Panc1 (cell line): ENCODE data around the gene TAP2. TPM values are rescaled to one million over a fixed set of nuclear protein-coding genes. Genes with fewer than 3 reads are reported as not detected.

ENCODE experiments used
- ATAC-seq: fragments of 200-7000 bp; cut with Tn5 transposase; 2 replicates; pipeline ENCODE4 v1.9.1; 2020; ENCODE audit warnings: mild to moderate bottlenecking, moderate library complexity
- BruUV-seq: library from RNA; stranded (reverse); fragments of 400-500 nt; replicated peaks from 2 replicates; lab custom pipeline; 2021; lab: Mats Ljungman, UMichigan
- CTCF ChIA-PET: fragments of 300-600 bp; sonication (Branson Sonifier 250); formaldehyde crosslinking; loops from one replicate; lab custom pipeline; 2022; ENCODE audit warnings: antibody characterized with exemption; lab: Charles Lee
- POLR2A ChIA-PET: fragments of 300-600 bp; sonication (Branson Sonifier 250); formaldehyde crosslinking; loops from one replicate; lab custom pipeline; 2022; ENCODE audit warnings: antibody characterized with exemption; lab: Charles Lee
- DNase-seq: peaks from one replicate; pipeline ENCODE4 v3.0.0-alpha.2; 2010; ENCODE audit warnings: low read depth, low spot score
- H3K27ac ChIP-seq: 2 replicates; pipeline ENCODE4 v1.5.1; 2011; ENCODE audit warnings: mild to moderate bottlenecking, low read length, inconsistent platforms
- H3K27me3 ChIP-seq: fragments of 200-500 bp; sonication (Bioruptor generic); 2 replicates; pipeline ENCODE4 v1.6.0; 2014; ENCODE audit warnings: low read length, inconsistent platforms; ENCODE audit not compliant: control insufficient read depth, insufficient read depth
- H3K36me3 ChIP-seq: fragments of 200-500 bp; sonication (Bioruptor generic); 2 replicates; pipeline ENCODE4 v1.5.1; 2014; ENCODE audit warnings: inconsistent platforms, mild to moderate bottlenecking, low read length, moderate library complexity; ENCODE audit not compliant: control insufficient read depth, insufficient read depth
- H3K4me1 ChIP-seq: 2 replicates; pipeline ENCODE4 v1.5.1; 2011; ENCODE audit warnings: inconsistent platforms, mild to moderate bottlenecking, low read length, moderate library complexity; ENCODE audit not compliant: control insufficient read depth, insufficient read depth
- H3K4me3 ChIP-seq, 2 experiments: 2 replicates each; pipeline ENCODE4 v1.5.1; 2011 to 2012; ENCODE audit warnings: low read depth in 2 of 2, low read length in 2 of 2, mild to moderate bottlenecking in 2 of 2, inconsistent platforms in 1 of 2, moderate library complexity in 1 of 2
- H3K9me3 ChIP-seq: fragments of 200-500 bp; sonication (Bioruptor generic); 2 replicates; pipeline ENCODE4 v1.5.1; 2014; ENCODE audit warnings: low read depth, mild to moderate bottlenecking, inconsistent platforms, low read length, moderate library complexity; ENCODE audit not compliant: control insufficient read depth, insufficient read depth
- POLR2AphosphoS5 ChIP-seq: IDR thresholded peaks from 2 replicates; pipeline ENCODE4 v1.6.1; 2012; ENCODE audit warnings: mild to moderate bottlenecking, low read depth, low read length, moderate library complexity
- SIN3A ChIP-seq: IDR thresholded peaks from 2 replicates; pipeline ENCODE4 v1.6.1; 2012; ENCODE audit warnings: low read depth, mild to moderate bottlenecking, low read length, moderate library complexity, borderline replicate concordance; ENCODE audit not compliant: insufficient read depth
- TCF7L2 ChIP-seq: IDR thresholded peaks from 2 replicates; pipeline ENCODE4 v1.6.1; 2011; ENCODE audit warnings: mild to moderate bottlenecking, low read depth, low read length, inconsistent platforms
- in situ Hi-C: cut with HindIII; loops from 2 replicates; pipeline ENCODE4 v1.10.0; 2016; ENCODE audit warnings: low sequenced_read_pairs, low pct_unique_long_range_greater_than_20kb
- intact Hi-C: fragments of 100-400 bp; cut with micrococcal nuclease; formaldehyde crosslinking; loops from one replicate; pipeline ENCODE4 v1.10.0; 2022; ENCODE audit not compliant: unreplicated experiment
- total RNA-seq: library from RNA; stranded (reverse); gene quantifications from one replicate; pipeline ENCODE4 v1.2.1, GENCODE V29; 2021; ENCODE audit not compliant: unreplicated experiment
- TF ChIP-seq, protein P1 (sequence below): fragments of 450-650 bp; IDR thresholded peaks from 2 replicates; pipeline ENCODE4 v1.5.1; 2017; ENCODE audit warnings: mild to moderate bottlenecking
- TF ChIP-seq, protein P2 (sequence below), 2 experiments: IDR thresholded peaks; 2 replicates each; pipeline ENCODE4 v1.6.1; 2011 to 2012; ENCODE audit warnings: low read depth in 2 of 2, control low read depth in 1 of 2, low read length in 1 of 2, mild to moderate bottlenecking in 1 of 2, moderate library complexity in 1 of 2; ENCODE audit not compliant: insufficient read depth in 1 of 2

The TAP2 gene
- total RNA-seq, 1 experiment from 2014 or later: 93.6 TPM

DNA sequence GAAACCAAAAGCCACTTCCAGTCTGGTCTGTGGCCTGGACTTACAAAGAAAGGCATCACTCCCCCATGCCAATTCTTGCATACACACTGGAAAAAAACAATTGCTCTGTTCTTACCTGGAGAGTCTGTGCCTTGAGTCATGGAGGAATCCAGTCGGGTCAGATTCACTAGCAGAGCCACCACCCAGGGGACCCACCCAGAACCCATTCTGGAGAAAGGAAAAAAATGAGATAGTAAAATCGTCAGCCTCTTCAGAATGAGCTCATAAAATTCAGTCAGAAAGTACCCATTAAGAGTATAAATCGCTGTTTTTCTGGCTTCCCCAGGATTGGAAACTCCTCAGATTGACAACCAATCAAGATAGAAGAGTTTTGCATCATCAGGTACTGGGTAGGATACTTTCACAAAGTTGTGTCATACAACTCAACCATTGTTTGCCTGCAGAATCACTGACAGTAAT, 21.8 kb downstream of the TAP2 start, which contains the start of gene HLA-DOB:
HLA-DOB (minus strand) TSS at position 257 of the 459 bp plus-strand sequence; CDS start at position 206, 51 bp downstream.
- Histone ChIP-seq H3K4me3 (no peak within 1 kb of the TSS), H3K4me1 (no peaks in the 10 kb centered on the region), H3K36me3 (no peaks in the 10 kb centered on the region), H3K27me3 (peaks cover 2% of the 10 kb centered on the region; the same call in 1 of the 2 replicates), H3K27ac (no peak within 1 kb of the TSS), H3K9me3 (no peaks in the 10 kb centered on the region)
- intact Hi-C loops: no loop called here
- BruUV-seq: no TSS peak
- no peak for TF ChIP-seq SIN3A
- TF ChIP-seq, protein P1, sequence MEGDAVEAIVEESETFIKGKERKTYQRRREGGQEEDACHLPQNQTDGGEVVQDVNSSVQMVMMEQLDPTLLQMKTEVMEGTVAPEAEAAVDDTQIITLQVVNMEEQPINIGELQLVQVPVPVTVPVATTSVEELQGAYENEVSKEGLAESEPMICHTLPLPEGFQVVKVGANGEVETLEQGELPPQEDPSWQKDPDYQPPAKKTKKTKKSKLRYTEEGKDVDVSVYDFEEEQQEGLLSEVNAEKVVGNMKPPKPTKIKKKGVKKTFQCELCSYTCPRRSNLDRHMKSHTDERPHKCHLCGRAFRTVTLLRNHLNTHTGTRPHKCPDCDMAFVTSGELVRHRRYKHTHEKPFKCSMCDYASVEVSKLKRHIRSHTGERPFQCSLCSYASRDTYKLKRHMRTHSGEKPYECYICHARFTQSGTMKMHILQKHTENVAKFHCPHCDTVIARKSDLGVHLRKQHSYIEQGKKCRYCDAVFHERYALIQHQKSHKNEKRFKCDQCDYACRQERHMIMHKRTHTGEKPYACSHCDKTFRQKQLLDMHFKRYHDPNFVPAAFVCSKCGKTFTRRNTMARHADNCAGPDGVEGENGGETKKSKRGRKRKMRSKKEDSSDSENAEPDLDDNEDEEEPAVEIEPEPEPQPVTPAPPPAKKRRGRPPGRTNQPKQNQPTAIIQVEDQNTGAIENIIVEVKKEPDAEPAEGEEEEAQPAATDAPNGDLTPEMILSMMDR: no peak
- no peak for TF ChIP-seq TCF7L2
- DNase-seq (no peak), ATAC-seq (no peak)
- in situ Hi-C loops: no loop called here
- ChIA-PET CTCF (no interaction called here), POLR2A (no interaction called here)

DNA sequence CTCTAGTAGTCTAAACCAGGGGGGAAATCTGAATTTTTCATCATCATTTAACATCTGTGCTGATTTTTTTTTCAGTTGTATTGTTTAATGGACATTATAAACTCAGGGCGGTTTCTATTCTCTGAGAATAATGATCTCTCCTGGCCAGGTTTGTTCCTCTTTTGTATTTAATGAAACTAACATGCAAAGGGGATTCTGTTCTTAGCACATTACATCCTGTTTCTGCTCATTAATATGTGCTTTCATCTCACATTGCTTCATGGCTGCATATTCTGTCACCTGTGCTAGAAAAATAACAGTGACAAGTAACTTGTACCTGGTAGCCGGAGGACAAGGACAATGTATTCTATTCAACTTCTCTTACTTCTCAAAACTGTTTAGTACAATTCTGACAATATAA, 22.5 kb downstream of the TAP2 start:
- in situ Hi-C loops (no loop called here), intact Hi-C loops (no loop called here)
- H3K4me3 ChIP-seq: no peak overlapping the region
- no peak for DNase-seq
- ChIA-PET CTCF (no interaction called here), POLR2A (no interaction called here)
- no peak for ATAC-seq
- H3K36me3 ChIP-seq: no peaks in the 10 kb centered on the region
- H3K27ac ChIP-seq: no peak overlapping the region
- TF ChIP-seq, protein P1: no peak
- no peak for TF ChIP-seq POLR2AphosphoS5
- no peak for TF ChIP-seq TCF7L2
- TF ChIP-seq, protein P2, sequence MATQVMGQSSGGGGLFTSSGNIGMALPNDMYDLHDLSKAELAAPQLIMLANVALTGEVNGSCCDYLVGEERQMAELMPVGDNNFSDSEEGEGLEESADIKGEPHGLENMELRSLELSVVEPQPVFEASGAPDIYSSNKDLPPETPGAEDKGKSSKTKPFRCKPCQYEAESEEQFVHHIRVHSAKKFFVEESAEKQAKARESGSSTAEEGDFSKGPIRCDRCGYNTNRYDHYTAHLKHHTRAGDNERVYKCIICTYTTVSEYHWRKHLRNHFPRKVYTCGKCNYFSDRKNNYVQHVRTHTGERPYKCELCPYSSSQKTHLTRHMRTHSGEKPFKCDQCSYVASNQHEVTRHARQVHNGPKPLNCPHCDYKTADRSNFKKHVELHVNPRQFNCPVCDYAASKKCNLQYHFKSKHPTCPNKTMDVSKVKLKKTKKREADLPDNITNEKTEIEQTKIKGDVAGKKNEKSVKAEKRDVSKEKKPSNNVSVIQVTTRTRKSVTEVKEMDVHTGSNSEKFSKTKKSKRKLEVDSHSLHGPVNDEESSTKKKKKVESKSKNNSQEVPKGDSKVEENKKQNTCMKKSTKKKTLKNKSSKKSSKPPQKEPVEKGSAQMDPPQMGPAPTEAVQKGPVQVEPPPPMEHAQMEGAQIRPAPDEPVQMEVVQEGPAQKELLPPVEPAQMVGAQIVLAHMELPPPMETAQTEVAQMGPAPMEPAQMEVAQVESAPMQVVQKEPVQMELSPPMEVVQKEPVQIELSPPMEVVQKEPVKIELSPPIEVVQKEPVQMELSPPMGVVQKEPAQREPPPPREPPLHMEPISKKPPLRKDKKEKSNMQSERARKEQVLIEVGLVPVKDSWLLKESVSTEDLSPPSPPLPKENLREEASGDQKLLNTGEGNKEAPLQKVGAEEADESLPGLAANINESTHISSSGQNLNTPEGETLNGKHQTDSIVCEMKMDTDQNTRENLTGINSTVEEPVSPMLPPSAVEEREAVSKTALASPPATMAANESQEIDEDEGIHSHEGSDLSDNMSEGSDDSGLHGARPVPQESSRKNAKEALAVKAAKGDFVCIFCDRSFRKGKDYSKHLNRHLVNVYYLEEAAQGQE (IDR thresholded peaks at IDR 0.05; ENCODE audit: insufficient read depth in 1 of 2, low read depth in 2 of 2, low read length in 1 of 2): no peak
- no peak for TF ChIP-seq SIN3A
- H3K27me3 ChIP-seq: peaks cover 2% of the 10 kb centered on the region; the same call in 1 of the 2 replicates
- no TSS peak for BruUV-seq
- H3K4me1 ChIP-seq: no peaks in the 10 kb centered on the region
- H3K9me3 ChIP-seq: no peaks in the 10 kb centered on the region
